GM21825 (cell line): ENCODE measurements around the gene ARHGEF16.

ENCODE experiments used
- ATAC-seq: cut with Tn5 transposase; IDR thresholded peaks from one replicate; pipeline ENCODE4 v1.9.1; 2021; ENCODE audit warnings: mild to moderate bottlenecking, moderate library complexity; ENCODE audit not compliant: unreplicated experiment

The ARHGEF16 gene

DNA sequence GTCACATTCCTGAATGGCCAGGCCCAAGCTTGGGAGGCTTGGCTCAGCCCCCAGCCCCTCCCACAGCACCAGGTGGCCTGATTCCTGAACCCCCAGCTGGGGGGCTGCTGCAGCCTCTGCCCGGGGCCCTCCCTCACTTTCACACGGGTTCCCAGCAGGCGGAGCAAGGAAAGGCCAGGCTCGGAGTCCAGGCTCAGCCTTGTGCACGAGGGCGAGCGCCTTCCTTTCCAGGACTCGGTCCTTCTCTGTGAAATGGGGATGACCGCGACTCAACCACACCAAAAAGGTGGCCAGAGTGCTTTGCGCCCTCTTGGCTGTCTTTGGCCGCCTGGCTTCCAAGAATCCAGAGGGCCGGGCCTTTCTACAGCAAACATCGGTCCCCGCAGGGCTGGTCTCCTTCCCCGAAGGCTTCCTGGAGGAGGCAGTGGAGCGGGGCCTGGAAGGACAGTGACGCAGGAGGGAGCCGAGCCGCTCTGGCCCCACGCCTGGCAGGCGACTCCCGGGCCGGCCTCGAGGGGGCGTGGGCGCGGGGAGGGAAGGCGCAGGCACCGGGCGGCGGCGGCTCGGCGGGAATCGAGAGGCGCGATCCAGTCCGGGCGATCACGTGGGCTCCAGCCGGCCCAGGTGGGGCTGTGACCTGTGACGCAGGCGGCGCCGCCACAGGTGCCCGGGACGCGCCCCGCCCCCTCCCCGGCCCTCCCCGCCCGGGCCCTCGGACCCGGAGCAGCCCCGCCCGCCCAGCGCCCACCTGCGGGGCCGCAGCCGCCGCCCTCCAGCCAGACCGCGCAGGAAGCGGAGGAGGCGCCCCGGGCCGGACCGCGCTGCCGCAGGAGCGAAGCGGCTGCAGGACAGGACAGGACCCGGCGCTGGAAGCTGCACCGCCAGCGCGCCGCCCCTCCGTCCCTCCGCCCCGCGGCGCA, at the start of gene ARHGEF16:
Gene ARHGEF16 (plus strand): TSS at position 775 of the 920 bp plus-strand sequence. CDS start 8,420 bp downstream, outside the sequence.
- no peak for ATAC-seq

GRCh38 chr1:3404801-3405200, 49.7 kb upstream of the ARHGEF16 start:
- ATAC-seq: no peak

DNA sequence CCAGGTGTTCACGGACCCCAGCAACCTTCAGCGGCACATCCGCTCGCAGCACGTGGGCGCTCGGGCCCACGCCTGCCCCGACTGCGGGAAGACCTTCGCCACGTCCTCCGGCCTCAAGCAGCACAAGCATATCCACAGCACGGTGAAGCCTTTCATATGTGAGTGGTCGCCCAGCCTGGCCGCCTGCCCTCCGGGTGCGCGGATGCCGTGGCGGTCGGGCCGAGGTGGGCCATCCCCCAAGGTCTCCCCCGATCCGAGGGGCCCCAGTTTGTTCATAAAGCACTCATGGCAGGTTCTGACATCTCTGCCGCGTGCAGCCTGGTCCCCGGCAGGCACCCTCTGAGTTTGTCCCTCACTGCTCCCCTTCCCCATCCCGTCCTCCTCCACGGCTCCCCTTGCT, 49.0 kb upstream of the ARHGEF16 start:
- no peak for ATAC-seq

GRCh38 chr1:3405974-3406867, 48.2 kb upstream of the ARHGEF16 start:
- no peak for ATAC-seq

GRCh38 chr1:3407021-3407420, 47.4 kb upstream of the ARHGEF16 start:
- ATAC-seq: no peak

- ATAC-seq: no peak
Measured at GRCh38 chr1:3408751-3409266, 45.7 kb upstream of the ARHGEF16 start.

DNA sequence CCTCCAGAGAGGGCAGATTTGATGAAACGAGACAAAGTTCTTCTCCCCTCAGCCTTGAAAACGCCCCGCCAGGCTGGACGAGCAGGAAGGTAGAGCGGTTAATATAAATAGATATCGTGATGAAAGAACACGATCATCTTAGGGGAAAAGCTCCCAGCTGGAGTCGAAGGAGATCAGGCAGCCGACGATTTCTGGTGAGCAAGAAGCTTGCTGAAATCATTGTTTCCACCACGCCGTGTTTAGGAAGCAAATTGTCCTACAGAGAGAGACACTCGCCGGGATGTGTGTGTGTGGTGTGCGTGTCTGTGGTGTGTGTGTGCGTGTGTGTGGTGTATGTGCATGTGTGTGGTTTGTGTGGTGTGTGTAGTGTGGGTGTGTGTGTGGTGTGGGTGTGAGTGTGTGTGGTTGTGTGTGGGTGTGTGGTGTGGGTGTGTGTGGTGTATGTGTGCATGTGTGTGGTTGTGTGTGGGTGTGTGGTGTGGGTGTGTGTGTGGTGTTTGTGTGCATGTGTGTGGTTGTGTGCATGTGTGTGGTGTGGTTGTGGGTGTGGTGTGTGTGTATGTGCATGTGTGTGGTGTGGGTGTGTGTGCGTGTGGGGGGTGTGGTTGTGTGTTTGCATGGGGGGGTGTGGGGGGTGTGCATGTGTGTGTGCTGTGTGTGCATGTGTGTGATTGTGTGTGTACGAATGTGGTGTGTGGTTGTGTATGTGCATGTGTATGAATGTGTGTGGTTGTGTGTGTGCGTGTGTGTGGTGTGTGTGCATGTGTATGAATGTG, 44.9 kb upstream of the ARHGEF16 start:
- ATAC-seq: no peak

DNA sequence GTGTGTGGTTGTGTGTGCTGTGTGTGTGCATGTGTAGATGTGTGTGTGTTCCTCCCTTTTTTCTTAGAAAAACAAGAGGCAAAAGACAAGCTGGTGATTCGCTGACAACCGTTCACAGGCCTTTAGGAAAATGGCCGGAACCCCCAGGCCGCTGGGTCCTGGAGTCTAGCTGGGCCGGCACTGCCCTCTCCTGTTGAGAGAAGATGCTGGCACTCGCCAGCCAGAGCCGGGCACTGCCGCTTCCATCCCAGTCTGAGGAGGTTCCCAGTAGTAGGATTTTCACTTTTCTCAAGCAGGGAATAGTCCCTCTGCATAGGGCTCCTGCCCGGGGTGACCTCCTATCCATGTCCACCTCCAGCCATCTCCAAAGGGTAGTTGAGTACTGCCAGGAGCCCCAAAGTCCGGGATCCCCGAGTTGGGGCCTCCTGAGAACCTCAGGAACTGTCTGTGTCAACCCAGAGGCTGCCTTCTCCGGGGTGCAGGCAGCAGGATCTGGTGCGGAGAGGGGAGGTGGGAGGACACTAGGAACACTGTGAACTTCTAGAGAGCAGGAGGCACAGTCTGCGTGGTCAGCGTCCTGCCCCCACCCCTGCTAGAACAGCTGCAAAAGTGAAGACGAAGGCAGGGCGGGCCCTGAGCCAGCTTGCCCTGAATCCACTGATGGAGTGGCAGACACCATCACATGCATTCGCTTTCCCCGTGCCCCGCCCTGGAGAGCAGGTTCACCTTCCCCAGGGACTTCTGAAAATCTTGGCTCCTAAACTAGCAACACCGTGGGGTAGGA, 44.1 kb upstream of the ARHGEF16 start:
- ATAC-seq: no peak

DNA sequence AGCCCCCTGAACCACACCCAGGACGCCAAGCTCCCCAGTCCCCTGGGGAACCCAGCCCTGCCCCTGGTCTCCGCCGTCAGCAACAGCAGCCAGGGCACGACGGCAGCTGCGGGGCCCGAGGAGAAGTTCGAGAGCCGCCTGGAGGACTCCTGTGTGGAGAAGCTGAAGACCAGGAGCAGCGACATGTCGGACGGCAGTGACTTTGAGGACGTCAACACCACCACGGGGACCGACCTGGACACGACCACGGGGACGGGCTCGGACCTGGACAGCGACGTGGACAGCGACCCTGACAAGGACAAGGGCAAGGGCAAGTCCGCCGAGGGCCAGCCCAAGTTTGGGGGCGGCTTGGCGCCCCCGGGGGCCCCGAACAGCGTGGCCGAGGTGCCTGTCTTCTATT, 42.7 kb upstream of the ARHGEF16 start:
- no peak for ATAC-seq

DNA sequence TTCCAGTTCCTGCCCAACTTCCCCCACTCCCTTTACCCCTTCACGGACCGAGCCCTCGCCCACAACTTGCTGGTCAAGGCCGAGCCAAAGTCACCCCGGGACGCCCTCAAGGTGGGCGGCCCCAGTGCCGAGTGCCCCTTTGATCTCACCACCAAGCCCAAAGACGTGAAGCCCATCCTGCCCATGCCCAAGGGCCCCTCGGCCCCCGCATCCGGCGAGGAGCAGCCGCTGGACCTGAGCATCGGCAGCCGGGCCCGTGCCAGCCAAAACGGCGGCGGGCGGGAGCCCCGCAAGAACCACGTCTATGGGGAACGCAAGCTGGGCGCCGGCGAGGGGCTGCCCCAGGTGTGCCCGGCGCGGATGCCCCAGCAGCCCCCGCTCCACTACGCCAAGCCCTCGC, 42.1 kb upstream of the ARHGEF16 start:
- ATAC-seq: no peak

DNA sequence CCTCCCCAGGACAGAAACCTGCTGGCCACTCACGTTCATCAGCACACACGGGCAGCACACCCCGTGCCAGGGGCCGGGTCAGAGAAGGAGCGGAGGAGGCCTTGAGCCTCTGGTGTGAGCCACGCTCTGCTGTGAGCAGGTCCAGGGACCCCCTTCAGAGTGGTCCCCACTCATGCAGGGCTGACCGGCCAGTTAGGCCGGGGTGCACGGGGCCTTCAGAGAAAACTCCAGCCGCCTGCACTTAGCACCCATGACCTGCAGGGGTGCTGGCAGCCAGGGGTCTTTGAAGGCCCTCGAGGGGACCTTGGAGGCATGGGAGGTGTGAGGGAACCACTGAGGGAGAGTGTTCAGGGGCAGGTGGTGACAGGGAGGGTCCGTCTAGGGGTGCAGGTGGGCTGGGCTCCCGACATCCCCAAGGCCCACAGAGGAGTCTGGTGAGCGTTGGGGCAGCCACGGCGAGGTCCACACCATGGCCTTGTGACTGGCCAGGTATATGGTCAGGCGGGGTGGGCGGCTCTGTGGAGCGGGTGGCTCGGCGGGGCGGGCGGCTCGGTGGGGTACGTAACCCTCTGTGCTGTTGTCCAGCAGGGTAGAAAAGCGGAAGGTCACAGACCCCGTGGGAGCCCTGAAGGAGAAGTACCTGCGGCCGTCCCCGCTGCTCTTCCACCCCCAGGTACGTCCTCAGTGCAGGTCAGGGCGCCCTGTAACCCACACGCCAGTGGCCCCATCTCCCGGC, 40.3 kb upstream of the ARHGEF16 start:
- ATAC-seq: no peak

DNA sequence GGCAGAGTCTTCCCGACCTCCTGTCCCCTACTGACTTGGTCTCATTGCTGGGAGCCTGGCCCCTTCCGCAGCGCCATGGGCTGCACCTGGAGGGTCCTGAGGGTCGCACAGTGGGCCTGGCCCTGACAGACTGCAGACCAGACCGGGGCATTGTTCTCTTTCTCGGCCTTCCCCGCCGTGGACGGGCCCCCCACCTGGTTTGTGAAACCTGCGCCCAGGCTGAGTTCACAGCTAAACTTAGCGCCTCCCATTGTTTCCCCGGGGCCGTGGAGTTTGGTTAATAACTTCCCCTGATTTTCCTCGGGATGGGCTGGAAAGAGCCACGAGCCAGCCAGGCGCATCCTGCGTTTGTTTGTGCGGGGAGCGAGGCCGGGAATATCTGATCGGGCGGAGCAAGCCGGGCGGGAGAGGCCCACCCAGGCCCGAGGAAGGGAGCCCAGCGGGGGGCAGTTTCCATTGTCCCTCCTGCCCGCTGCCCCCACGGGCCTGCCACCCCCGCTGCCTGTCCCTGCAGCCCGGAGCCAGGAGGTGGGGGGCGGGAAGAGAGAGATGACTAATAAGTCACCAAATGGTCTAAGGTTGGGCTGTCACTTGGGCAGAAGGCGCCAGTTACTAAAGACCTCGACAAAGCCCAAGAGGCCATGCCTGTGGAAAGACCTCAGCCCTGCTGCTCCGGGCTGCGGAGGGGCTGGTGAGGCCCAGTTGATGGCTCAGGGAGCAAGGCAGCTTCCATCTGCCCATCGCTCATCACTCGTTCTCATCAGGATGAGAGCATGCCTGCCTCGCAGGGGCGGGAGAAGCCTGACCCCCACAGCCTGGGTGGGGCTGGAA, 39.0 kb upstream of the ARHGEF16 start:
- no peak for ATAC-seq

DNA sequence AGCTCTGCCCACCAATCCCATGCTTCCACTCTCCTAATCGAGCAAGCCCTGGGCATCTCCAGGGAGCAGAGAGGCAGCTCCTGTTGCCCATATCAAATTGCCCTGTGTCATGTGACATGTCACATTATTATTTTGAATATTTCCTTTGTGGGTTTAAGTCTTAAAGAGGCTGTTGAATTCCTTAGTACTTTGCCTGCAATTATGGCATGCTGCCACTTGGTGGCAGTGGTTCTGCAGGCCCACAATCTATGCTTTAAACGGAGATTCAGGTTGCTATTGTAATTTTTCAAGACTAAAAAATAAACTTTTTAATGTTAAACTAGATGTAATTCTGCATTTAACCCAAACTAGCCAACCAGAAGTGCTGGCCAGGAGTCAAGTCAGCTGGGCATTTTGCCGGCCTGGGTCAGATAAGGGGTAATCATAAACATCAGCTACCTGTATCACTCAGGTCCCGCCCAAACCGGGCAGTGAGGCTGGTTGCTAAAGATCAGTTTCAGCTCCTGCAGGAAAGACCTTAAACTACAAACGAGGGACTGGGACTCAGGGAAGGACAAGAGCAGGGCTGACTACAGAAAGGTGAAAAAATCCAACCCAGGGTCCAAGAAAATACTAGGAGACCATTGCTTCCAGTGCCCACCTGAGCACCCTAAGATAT, 37.3 kb upstream of the ARHGEF16 start:
- ATAC-seq: no peak

DNA sequence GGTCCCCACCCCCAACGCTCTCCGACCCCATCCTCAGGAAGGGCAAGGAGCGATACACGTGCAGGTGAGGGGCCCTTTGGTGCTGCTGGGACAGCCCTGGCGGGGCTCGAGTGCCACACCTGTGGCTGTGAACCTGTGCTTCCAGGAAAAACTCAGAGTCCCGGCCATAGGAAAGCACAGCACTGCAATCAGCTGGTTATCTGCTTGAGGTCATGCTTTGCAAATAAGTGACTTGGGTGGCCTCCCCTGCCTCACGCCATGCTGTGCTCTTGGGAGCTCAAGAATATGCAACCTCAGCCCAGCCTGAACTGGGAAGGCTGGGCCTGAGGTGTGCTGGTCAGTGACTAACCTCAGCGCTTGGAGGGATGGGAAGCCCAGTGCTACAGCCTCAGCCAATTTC, 36.5 kb upstream of the ARHGEF16 start:
- no peak for ATAC-seq

DNA sequence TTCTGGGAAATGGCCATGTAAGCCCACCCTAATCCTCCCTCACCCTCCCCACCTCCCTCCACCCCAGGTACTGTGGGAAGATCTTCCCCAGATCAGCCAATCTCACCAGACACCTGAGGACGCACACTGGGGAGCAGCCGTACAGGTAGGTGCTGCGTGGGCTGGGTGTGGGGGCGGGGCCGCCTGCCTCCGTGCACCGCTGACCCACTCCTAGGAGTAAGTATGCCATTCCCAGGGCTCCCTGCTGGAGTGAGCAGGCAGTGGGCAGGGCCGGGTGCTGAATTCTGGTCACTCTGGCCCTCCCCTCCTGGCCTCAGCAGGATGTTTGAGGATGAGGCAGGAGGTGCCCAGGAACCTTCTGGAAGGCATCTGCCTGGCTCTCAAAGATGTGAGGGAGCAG, 35.9 kb upstream of the ARHGEF16 start:
- no peak for ATAC-seq

- ATAC-seq: no peak
Measured at GRCh38 chr1:3419415-3420204, 34.9 kb upstream of the ARHGEF16 start.
